Measurements from ENCODE around the gene TUNAR. TPM values are rescaled to one million over a fixed set of nuclear protein-coding genes. Genes with fewer than 3 reads are reported as not detected.
"Not testable (repeated sequence)": the region's sequence is repeated elsewhere in the genome, so short reads cannot be mapped to it uniquely, and the experiment has no call there.

Gene TUNAR
- total and polyA plus RNA-seq, 2 experiments from 2014 or later = 0.18 to 1.3 TPM

GRCh38 chr14:95959317-95959716, 82.7 kb downstream of the TUNAR start:
- no peak for TF ChIP-seq CTCF (IDR thresholded peaks at IDR 0.05; ENCODE audit: low read depth, low read length)
- Histone ChIP-seq H3K4me1 (ENCODE audit: low read depth) (peaks cover 9% of the 10 kb centered on the region), H3K36me3 (no peaks in the 10 kb centered on the region), H3K4me3 (no peak overlapping the region), H3K27me3 (no peaks in the 10 kb centered on the region), H3K9me3 (ENCODE audit: low read depth) (no peaks in the 10 kb centered on the region), H3K27ac (no peak overlapping the region)
- DNase-seq (ENCODE audit: low read depth in 1 of 2, low spot score in 1 of 2) = no peak

GRCh38 chr14:95961481-95961880, 84.8 kb downstream of the TUNAR start:
- no peaks in the 10 kb centered on the region for H3K9me3 ChIP-seq (ENCODE audit: low read depth)
- H3K4me1 ChIP-seq (ENCODE audit: low read depth) = peaks cover 9% of the 10 kb centered on the region
- no peak overlapping the region for H3K27ac ChIP-seq
- H3K36me3 ChIP-seq = no peaks in the 10 kb centered on the region
- TF ChIP-seq CTCF (IDR thresholded peaks at IDR 0.05; ENCODE audit: low read depth, low read length) = no peak
- H3K27me3 ChIP-seq = no peaks in the 10 kb centered on the region
- no peak for DNase-seq (ENCODE audit: low read depth in 1 of 2, low spot score in 1 of 2)
- H3K4me3 ChIP-seq = no peak overlapping the region

- no peak overlapping the region for H3K4me3 ChIP-seq
Measured at GRCh38 chr14:95964901-95965300, 88.3 kb downstream of the TUNAR start.

GRCh38 chr14:95968048-95968447, 91.4 kb downstream of the TUNAR start:
- not testable (repeated sequence) for H3K27ac ChIP-seq; H3K27me3 ChIP-seq; H3K4me3 ChIP-seq; DNase-seq (ENCODE audit: low read depth in 1 of 2, low spot score in 1 of 2); H3K4me1 ChIP-seq (ENCODE audit: low read depth); H3K36me3 ChIP-seq; H3K9me3 ChIP-seq (ENCODE audit: low read depth)

More at GRCh38 chr14:95964901-95965300, 88.3 kb downstream of the TUNAR start:
- H3K27ac ChIP-seq = no peak overlapping the region
- DNase-seq (ENCODE audit: low read depth in 1 of 2, low spot score in 1 of 2) = no peak
- no peaks in the 10 kb centered on the region for H3K27me3 ChIP-seq
- no peaks in the 10 kb centered on the region for H3K36me3 ChIP-seq
- H3K4me1 ChIP-seq (ENCODE audit: low read depth) = peaks cover 9% of the 10 kb centered on the region
- H3K9me3 ChIP-seq (ENCODE audit: low read depth) = no peaks in the 10 kb centered on the region
- TF ChIP-seq CTCF (IDR thresholded peaks at IDR 0.05; ENCODE audit: low read depth, low read length) = no peak

Other genes starting within 250 kb of the TUNAR start
- not detected in 2 replicates for gene TCL1B, start 190.4 kb upstream of the TUNAR start, total RNA-seq
- gene TCL1B, start 190.4 kb upstream of the TUNAR start, polyA plus RNA-seq = not detected in 2 replicates
- gene TCL1A, start 162.7 kb upstream of the TUNAR start, total RNA-seq = not detected in 2 replicates
- not detected in 2 replicates for gene TCL1A, start 162.7 kb upstream of the TUNAR start, polyA plus RNA-seq
- 11.9 and 13.9 TPM in 2 replicates for gene C14orf132, start 162.5 kb downstream of the TUNAR start, total RNA-seq
- 13.8 and 14.1 TPM in 2 replicates for gene C14orf132, start 162.5 kb downstream of the TUNAR start, polyA plus RNA-seq